IMR-90 (cell line): ENCODE data around the gene RBP2. TPM values are rescaled to one million over a fixed set of nuclear protein-coding genes. Genes with fewer than 3 reads are reported as not detected.

Source experiments
- ATAC-seq: fragments of 200-7000 bp; cut with Tn5 transposase; 2 replicates; pipeline ENCODE4 v1.9.1; 2020; ENCODE audit warnings: low read depth, mild to moderate bottlenecking, moderate library complexity
- BruUV-seq: library from RNA; stranded (reverse); fragments of 400-500 nt; replicated peaks from 2 replicates; lab custom pipeline; 2021; lab: Mats Ljungman, UMichigan
- CTCF ChIA-PET: fragments of 300-600 bp; formaldehyde crosslinking; extraction: SDS; loops from one replicate; lab custom pipeline; 2021; ENCODE audit warnings: antibody characterized with exemption; lab: Yijun Ruan, JAX
- POLR2A ChIA-PET: fragments of 300-600 bp; sonication (Branson Sonifier 250); formaldehyde crosslinking; loops from one replicate; lab custom pipeline; 2022; ENCODE audit warnings: antibody characterized with exemption; ENCODE audit not compliant: unreplicated experiment; lab: Charles Lee
- DNase-seq: peaks from one replicate; pipeline ENCODE4 v3.0.0; 2013
- H2AFZ ChIP-seq: replicated peaks from 2 replicates; pipeline ENCODE3; 2013; ENCODE audit warnings: low read length, mild to moderate bottlenecking; ENCODE audit not compliant: poor library complexity
- H2AK5ac ChIP-seq: 2 replicates; pipeline ENCODE4 v1.6.1; 2013; ENCODE audit warnings: low read depth, low read length, inconsistent platforms
- H2AK9ac ChIP-seq: replicated peaks from 2 replicates; pipeline ENCODE3; 2013; ENCODE audit warnings: mild to moderate bottlenecking, low read depth, low read length, moderate library complexity; ENCODE audit not compliant: poor library complexity
- H2BK120ac ChIP-seq: 2 replicates; pipeline ENCODE4 v1.6.1; 2013; ENCODE audit warnings: low read depth, low read length, inconsistent platforms
- H2BK15ac ChIP-seq: 3 replicates; pipeline ENCODE4 v1.6.1; 2013; ENCODE audit warnings: low read depth, low read length, inconsistent platforms
- H2BK20ac ChIP-seq: 2 replicates; pipeline ENCODE4 v1.6.1; 2013; ENCODE audit warnings: low read depth, mild to moderate bottlenecking, inconsistent platforms, low read length, moderate library complexity
- H2BK5ac ChIP-seq: 2 replicates; pipeline ENCODE4 v1.6.1; 2013; ENCODE audit warnings: mild to moderate bottlenecking, low read depth, low read length, inconsistent platforms; ENCODE audit not compliant: poor library complexity, severe bottlenecking
- H3K14ac ChIP-seq: replicated peaks from 2 replicates; pipeline ENCODE4 v1.6.1; 2013; ENCODE audit warnings: low read depth, low read length, inconsistent platforms
- H3K18ac ChIP-seq: 2 replicates; pipeline ENCODE4 v1.6.1; 2013; ENCODE audit warnings: low read depth, low read length, control low read depth
- H3K23ac ChIP-seq: 2 replicates; pipeline ENCODE4 v1.6.1; 2013; ENCODE audit warnings: low read depth, low read length, inconsistent platforms
- H3K27ac ChIP-seq: 2 replicates; pipeline ENCODE4 v1.5.1; 2013; ENCODE audit warnings: mild to moderate bottlenecking, control low read depth, low read length; ENCODE audit not compliant: insufficient read depth
- H3K27me3 ChIP-seq: 2 replicates; pipeline ENCODE4 v1.6.1; 2013; ENCODE audit warnings: low read length; ENCODE audit not compliant: control insufficient read depth, insufficient read depth
- H3K36me3 ChIP-seq: 2 replicates; pipeline ENCODE4 v1.6.1; 2013; ENCODE audit warnings: low read length, mixed read lengths; ENCODE audit not compliant: control insufficient read depth, insufficient read depth
- H3K4ac ChIP-seq: 2 replicates; pipeline ENCODE4 v1.6.1; 2013; ENCODE audit warnings: low read depth, low read length, inconsistent platforms
- H3K4me1 ChIP-seq: 2 replicates; pipeline ENCODE4 v1.6.1; 2013; ENCODE audit warnings: low read length, mixed read lengths; ENCODE audit not compliant: control insufficient read depth, insufficient read depth
- H3K4me2 ChIP-seq: 2 replicates; pipeline ENCODE4 v1.6.1; 2013; ENCODE audit warnings: low read depth, mild to moderate bottlenecking, control low read depth, low read length, moderate library complexity
- H3K4me3 ChIP-seq: 2 replicates; pipeline ENCODE4 v1.5.1; 2013; ENCODE audit warnings: low read depth, mild to moderate bottlenecking, control low read depth, low read length, moderate library complexity; ENCODE audit not compliant: insufficient read depth
- H3K56ac ChIP-seq: 2 replicates; pipeline ENCODE4 v1.6.1; 2013; ENCODE audit warnings: low read length, inconsistent platforms; ENCODE audit not compliant: insufficient read depth; ENCODE audit errors: extremely low read depth
- H3K79me1 ChIP-seq, 2 experiments: 2 replicates each; pipeline ENCODE4 v1.6.1; 2013; ENCODE audit warnings: low read length in 2 of 2, inconsistent platforms in 1 of 2, low read depth in 1 of 2
- H3K9ac ChIP-seq: 2 replicates; pipeline ENCODE4 v1.6.1; 2013; ENCODE audit warnings: low read depth, low read length, control low read depth
- H3K9me1 ChIP-seq: 2 replicates; pipeline ENCODE4 v1.6.1; 2013; ENCODE audit warnings: low read length, inconsistent platforms; ENCODE audit not compliant: insufficient read depth
- H3K9me3 ChIP-seq: 2 replicates; pipeline ENCODE4 v1.6.1; 2013; ENCODE audit warnings: low read length; ENCODE audit not compliant: control insufficient read depth, insufficient read depth
- H4K20me1 ChIP-seq: 2 replicates; pipeline ENCODE4 v1.6.1; 2013; ENCODE audit warnings: low read length, inconsistent platforms; ENCODE audit not compliant: insufficient read depth
- H4K5ac ChIP-seq: 2 replicates; pipeline ENCODE4 v1.6.1; 2013; ENCODE audit warnings: mild to moderate bottlenecking, low read depth, low read length, control low read depth
- H4K8ac ChIP-seq, 2 experiments: 2 replicates each; pipeline ENCODE4 v1.6.1; 2013; ENCODE audit warnings: low read depth in 2 of 2, low read length in 2 of 2, control low read depth in 1 of 2, inconsistent platforms in 1 of 2
- H4K91ac ChIP-seq: 2 replicates; pipeline ENCODE4 v1.6.1; 2013; ENCODE audit warnings: low read depth, low read length, inconsistent platforms; ENCODE audit not compliant: insufficient read depth
- BHLHE40 ChIP-seq: fragments of 150-350 bp; IDR thresholded peaks from 2 replicates; pipeline ENCODE4 v1.6.1; 2016; ENCODE audit warnings: mild to moderate bottlenecking, low read depth, low read length
- CEBPB ChIP-seq: IDR thresholded peaks from 2 replicates; pipeline ENCODE4 v1.6.1; 2012; ENCODE audit warnings: low read depth, low read length, improper control_type of control experiment
- CHD1 ChIP-seq: IDR thresholded peaks from 2 replicates; pipeline ENCODE4 v1.6.1; 2012; ENCODE audit warnings: low read depth, low read length, improper control_type of control experiment
- ELK1 ChIP-seq: fragments of 150-350 bp; IDR thresholded peaks from 2 replicates; pipeline ENCODE4 v1.6.1; 2016; ENCODE audit warnings: low read depth, mild to moderate bottlenecking, low read length, moderate library complexity, borderline replicate concordance
- FOS ChIP-seq: fragments of 150-350 bp; IDR thresholded peaks from 2 replicates; pipeline ENCODE4 v1.6.1; 2016; ENCODE audit warnings: low read depth, low read length
- MAFK ChIP-seq: IDR thresholded peaks from 2 replicates; pipeline ENCODE4 v1.6.1; 2012; ENCODE audit warnings: low read depth, low read length, improper control_type of control experiment
- MAZ ChIP-seq: IDR thresholded peaks from 2 replicates; pipeline ENCODE4 v1.6.1; 2012; ENCODE audit warnings: low read depth, mild to moderate bottlenecking, low read length, improper control_type of control experiment, moderate library complexity, borderline replicate concordance
- MXI1 ChIP-seq: IDR thresholded peaks from 2 replicates; pipeline ENCODE4 v1.6.1; 2012; ENCODE audit warnings: low read depth, mild to moderate bottlenecking, low read length, moderate library complexity, borderline replicate concordance
- NFE2L2 ChIP-seq: fragments of 150-350 bp; IDR thresholded peaks from 2 replicates; pipeline ENCODE4 v1.6.1; 2016; ENCODE audit warnings: low read depth, mild to moderate bottlenecking, low read length
- POLR2A ChIP-seq: IDR thresholded peaks from 2 replicates; pipeline ENCODE4 v1.6.1; 2012; ENCODE audit warnings: mild to moderate bottlenecking, low read depth, low read length
- RAD21 ChIP-seq: IDR thresholded peaks from 2 replicates; pipeline ENCODE4 v1.6.1; 2012; ENCODE audit warnings: low read length, improper control_type of control experiment
- RCOR1 ChIP-seq: IDR thresholded peaks from 2 replicates; pipeline ENCODE4 v1.6.1; 2012; ENCODE audit warnings: mild to moderate bottlenecking, low read length, improper control_type of control experiment; ENCODE audit not compliant: insufficient replicate concordance
- RFX5 ChIP-seq: IDR thresholded peaks from 2 replicates; pipeline ENCODE4 v1.8.0; 2012; ENCODE audit warnings: low read depth, mild to moderate bottlenecking, low read length, moderate library complexity
- SMC3 ChIP-seq: fragments of 150-350 bp; IDR thresholded peaks from 2 replicates; pipeline ENCODE4 v1.6.1; 2016; ENCODE audit warnings: low read depth, mild to moderate bottlenecking, antibody characterized with exemption, low read length, moderate library complexity
- USF2 ChIP-seq: fragments of 150-350 bp; IDR thresholded peaks from 2 replicates; pipeline ENCODE4 v1.6.1; 2017; ENCODE audit warnings: mild to moderate bottlenecking, antibody characterized with exemption, low read length, low read depth
- WGBS, 2 experiments: methylation state at CpG; one replicate each; pipeline versions ENCODE4 v1.1.5 to v1.1.7; 2013; ENCODE audit warnings: missing lambda C conversion rate in 2 of 2; ENCODE audit not compliant: insufficient read length in 1 of 2; ENCODE audit errors: extremely low coverage in 2 of 2; 5-methylcytosine and 5-hydroxymethylcytosine counted together
- dilution Hi-C: fragments of 300-500 bp; cut with HindIII; formaldehyde crosslinking; loops from one replicate; pipeline ENCODE4 v1.14.3; 2018; ENCODE audit warnings: low sequenced_read_pairs; ENCODE audit not compliant: unreplicated experiment
- in situ Hi-C: fragments of 300-500 bp; cut with MboI; formaldehyde crosslinking; loops from 3 replicates; pipeline ENCODE4 v1.14.3; 2019; ENCODE audit warnings: low sequenced_read_pairs, inconsistent platforms, mixed read lengths
- intact Hi-C: fragments of 100-400 bp; cut with micrococcal nuclease; formaldehyde crosslinking; loops from 2 replicates; pipeline ENCODE4 v1.10.0; 2022
- polyA plus RNA-seq, 3 experiments: library from polyadenylated mRNA; depleted of rRNA; stranded (reverse); fragments of >200 nt; gene quantifications; 2 replicates each; pipeline ENCODE4 v1.2.3, GENCODE V29; 2012; ENCODE audit warnings: low replicate concordance in 1 of 3
- total RNA-seq: library from RNA; depleted of rRNA; stranded (reverse); fragments of >200 nt; gene quantifications from 2 replicates; pipeline ENCODE4 v1.2.3, GENCODE V29; 2012
- TF ChIP-seq, protein P1 (sequence below): conservative IDR thresholded peaks from 2 replicates; pipeline ENCODE4 v1.5.1; 2012; ENCODE audit warnings: mild to moderate bottlenecking, low read depth, low read length, improper control_type of control experiment

The RBP2 gene
- total and polyA plus RNA-seq, 2 of the 4 experiments (the other 2 are of a cell fraction), result not detected

DNA sequence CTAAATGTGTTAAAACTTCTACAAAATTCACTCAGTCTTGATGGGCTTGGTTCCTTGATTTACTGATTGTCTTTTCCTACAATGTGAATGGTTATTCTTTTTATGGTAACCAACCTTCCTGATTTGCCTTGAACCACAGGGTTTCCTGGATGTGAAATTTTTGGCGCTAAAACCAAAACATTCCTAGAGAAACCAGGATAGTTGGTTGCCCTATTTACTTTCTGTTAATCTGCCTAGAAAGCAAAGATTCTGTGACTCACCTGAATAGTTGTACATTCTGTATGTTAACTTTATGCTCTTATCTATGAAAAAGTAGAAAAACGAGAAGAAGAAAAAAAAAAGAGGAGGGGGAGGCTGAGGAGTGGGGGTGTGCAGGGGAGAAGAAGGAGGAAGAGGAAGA, 23.2 kb upstream of the RBP2 start:
- Histone ChIP-seq H2AK9ac (no peak overlapping the region), H4K91ac (no peak overlapping the region), H3K36me3 (no peaks in the 10 kb centered on the region), H3K4ac (no peak overlapping the region), H4K8ac (no peak overlapping the region), H2AFZ (no peak overlapping the region), H3K23ac (no peak overlapping the region), H3K9me3 (no peaks in the 10 kb centered on the region), H3K4me2 (no peak overlapping the region), H3K79me1 (no peaks in the 10 kb centered on the region), H3K14ac (no peak overlapping the region), H3K9ac (no peak overlapping the region), H3K27ac (no peak overlapping the region), H3K4me3 (no peak overlapping the region), H4K20me1 (no peaks in the 10 kb centered on the region), H3K18ac (no peak overlapping the region), H2BK15ac (no peak overlapping the region), H3K56ac (no peak overlapping the region), H2BK120ac (no peak overlapping the region), H3K4me1 (no peaks in the 10 kb centered on the region), H3K27me3 (no peaks in the 10 kb centered on the region), H2AK5ac (no peak overlapping the region), H2BK5ac (no peak overlapping the region), H4K5ac (no peak overlapping the region), H2BK20ac (no peak overlapping the region), H3K9me1 (no peaks in the 10 kb centered on the region)
- in situ Hi-C loops, result no loop called here
- intact Hi-C loops, result no loop called here
- no CpG with 5 or more reads among the region's 2 CpGs for WGBS, 2 experiments
- dilution Hi-C loops, result no loop called here
- no peak for ATAC-seq
- no TSS peak for BruUV-seq
- POLR2A ChIA-PET, result no interaction called here
- DNase-seq, result no peak
- TF ChIP-seq MXI1 (no peak), MAZ (no peak), CEBPB (no peak), MAFK (no peak), SMC3 (no peak), POLR2A (no peak), FOS (no peak), ELK1 (no peak), CHD1 (no peak), NFE2L2 (no peak), RAD21 (no peak), USF2 (no peak), RFX5 (no peak), RCOR1 (no peak), BHLHE40 (no peak)
- TF ChIP-seq, protein P1, sequence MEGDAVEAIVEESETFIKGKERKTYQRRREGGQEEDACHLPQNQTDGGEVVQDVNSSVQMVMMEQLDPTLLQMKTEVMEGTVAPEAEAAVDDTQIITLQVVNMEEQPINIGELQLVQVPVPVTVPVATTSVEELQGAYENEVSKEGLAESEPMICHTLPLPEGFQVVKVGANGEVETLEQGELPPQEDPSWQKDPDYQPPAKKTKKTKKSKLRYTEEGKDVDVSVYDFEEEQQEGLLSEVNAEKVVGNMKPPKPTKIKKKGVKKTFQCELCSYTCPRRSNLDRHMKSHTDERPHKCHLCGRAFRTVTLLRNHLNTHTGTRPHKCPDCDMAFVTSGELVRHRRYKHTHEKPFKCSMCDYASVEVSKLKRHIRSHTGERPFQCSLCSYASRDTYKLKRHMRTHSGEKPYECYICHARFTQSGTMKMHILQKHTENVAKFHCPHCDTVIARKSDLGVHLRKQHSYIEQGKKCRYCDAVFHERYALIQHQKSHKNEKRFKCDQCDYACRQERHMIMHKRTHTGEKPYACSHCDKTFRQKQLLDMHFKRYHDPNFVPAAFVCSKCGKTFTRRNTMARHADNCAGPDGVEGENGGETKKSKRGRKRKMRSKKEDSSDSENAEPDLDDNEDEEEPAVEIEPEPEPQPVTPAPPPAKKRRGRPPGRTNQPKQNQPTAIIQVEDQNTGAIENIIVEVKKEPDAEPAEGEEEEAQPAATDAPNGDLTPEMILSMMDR, result no peak
- CTCF ChIA-PET, result interaction anchor here (1.0 kb wide), 1 partner anchor 12 kb away, joined by 4 read pairs; no protein-coding TSS in a partner anchor
